Glomerular endothelial cell (primary cell): Measurements from ENCODE around the gene C1QB. TPM values are rescaled to one million over a fixed set of nuclear protein-coding genes. Genes with fewer than 3 reads are reported as not detected.

Source experiments
- DNase-seq: peaks from one replicate; pipeline ENCODE4 v3.0.0-alpha.2; 2011; ENCODE audit warnings: low read depth, low spot score; ENCODE audit errors: extremely low read depth
- total RNA-seq: library from RNA; depleted of rRNA; stranded (reverse); fragments of >200 nt; gene quantifications from 2 replicates; pipeline ENCODE4 v1.2.3, GENCODE V29; 2015

C1QB gene, protein sequence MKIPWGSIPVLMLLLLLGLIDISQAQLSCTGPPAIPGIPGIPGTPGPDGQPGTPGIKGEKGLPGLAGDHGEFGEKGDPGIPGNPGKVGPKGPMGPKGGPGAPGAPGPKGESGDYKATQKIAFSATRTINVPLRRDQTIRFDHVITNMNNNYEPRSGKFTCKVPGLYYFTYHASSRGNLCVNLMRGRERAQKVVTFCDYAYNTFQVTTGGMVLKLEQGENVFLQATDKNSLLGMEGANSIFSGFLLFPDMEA
- total RNA-seq: not detected in 2 replicates

GRCh38 chr1:22652881-22653316 lies at the start of gene C1QB:
C1QB (plus strand) TSS chr1:22653236; CDS start chr1:22659463, 6,227 bp downstream.
- no peak for DNase-seq

GRCh38 chr1:22606161-22606560 lies 46.9 kb upstream of the C1QB start:
- no peak for DNase-seq

GRCh38 chr1:22607154-22607553 lies 45.9 kb upstream of the C1QB start:
- DNase-seq: no peak

DNA sequence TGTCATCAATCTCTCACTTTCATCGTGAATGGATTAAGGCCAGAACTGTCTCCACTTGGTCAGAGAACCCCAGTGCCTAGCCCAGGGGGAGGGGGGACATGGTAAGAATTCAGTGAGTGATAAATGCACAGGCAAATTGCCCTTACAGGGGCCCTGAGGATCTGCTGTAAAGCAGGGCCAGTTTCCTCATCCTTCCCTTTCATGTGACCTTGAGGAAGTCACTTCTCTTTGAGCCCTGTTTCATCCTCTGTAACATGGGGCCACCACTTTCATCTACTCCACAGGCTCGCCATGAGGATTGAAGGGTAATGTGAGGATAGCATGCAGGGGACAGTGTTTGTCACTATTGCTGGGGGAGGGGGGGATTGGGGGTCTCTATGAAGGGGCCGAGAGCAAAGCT lies 44.7 kb upstream of the C1QB start:
- DNase-seq: no peak

DNA sequence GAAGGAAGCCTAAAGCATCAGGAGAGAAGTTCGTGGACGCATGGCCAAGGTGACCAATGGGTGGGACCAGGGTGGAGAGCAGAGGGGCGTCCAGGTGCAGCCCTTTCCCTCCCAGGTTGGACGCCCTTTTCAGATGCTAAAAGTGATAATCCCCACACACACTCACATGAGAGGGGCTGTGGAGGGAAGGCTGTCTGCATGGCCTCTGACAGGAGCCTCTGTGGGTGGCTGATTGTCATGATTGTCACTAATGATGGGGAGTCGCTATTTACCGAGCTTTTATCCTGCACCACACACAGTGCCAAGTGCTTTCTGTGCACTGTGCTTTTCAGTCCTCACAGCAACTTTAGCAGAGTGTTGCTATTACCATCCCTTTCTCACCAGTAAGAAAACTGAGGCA lies 43.7 kb upstream of the C1QB start:
- no peak for DNase-seq

DNA sequence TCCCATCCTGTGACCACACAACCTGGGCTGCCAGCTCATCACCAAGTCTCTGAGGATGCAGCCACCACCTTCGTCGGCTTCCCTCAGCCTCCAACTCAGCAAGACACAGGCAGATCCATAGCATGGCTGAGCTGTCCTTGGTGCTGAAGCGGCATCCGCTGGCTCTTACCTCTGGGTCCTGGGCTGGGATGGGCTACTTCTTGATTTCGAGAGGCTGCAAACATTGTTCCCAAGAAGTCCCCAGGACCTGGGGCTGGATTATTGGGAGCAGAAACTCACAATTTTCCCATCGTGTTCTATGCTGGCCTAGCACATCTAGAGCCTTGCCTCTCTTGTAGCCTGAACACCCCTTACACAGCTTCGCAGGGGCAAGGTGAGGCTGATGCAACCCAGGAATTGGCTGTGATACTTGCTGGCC lies 41.5 kb upstream of the C1QB start:
- DNase-seq: peak; percentile 31

GRCh38 chr1:22612671-22613571 lies 40.1 kb upstream of the C1QB start:
- DNase-seq: no peak

DNA sequence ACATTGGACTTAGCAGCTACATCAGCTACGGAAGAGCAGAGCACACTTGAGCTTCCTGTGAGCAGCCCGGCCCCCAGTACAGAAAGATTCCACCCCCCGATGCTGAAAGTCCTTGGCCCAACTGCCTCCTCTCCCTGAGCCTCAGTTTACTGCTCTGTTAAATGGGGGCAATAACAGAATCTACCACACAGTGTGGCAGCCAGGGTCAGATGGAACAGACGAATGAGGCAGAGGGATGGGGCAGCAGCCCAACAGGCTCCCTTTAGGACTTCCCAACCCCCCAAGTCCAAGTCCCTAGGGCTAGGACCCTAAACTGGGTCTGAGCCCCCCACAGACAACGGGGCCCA lies 39.5 kb upstream of the C1QB start:
- no peak for DNase-seq

GRCh38 chr1:22613951-22614350 lies 39.1 kb upstream of the C1QB start:
- DNase-seq: no peak

DNA sequence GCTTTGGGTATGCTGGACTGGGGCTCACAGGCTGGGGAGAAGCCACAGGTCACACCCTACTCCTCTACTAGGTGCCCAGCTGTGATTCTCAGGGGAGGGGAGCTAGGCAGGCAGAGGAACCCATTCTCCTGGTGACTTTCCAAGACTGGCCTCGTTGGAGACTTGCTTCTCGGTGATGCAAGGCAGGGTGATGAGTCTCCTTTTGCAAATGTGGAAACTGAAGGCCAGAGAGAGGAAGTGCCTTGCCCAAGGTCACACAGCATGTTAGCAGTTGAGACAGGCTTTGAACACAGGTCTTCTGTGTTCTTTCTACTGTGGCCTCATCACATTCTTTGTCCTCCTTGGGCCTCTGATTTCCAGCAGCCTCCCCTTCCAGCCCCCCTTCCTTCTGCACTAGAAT lies 37.1 kb upstream of the C1QB start:
- no peak for DNase-seq

- DNase-seq: no peak
Measured at GRCh38 chr1:22616571-22616970, 36.5 kb upstream of the C1QB start.

DNA sequence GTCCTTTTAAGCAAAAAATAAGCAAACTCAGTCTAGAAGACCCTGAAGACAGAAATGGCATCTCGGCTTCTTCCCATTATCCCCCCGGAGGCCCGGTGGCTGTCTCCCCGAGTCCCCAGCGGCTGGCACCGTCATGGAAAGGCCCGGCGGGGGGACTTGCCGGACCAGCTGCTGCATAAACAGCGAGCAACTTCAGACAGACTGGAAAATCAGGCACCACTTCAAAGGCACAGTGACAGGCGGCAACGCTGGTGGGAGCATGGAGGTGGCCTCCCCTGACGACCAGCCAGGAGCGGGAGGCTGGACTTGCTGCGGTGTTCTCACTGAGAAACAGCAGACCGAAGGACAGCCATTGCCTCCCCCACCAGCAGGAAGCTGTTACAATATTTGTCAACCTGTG lies 35.0 kb upstream of the C1QB start:
- DNase-seq: no peak

- no peak for DNase-seq
Measured at GRCh38 chr1:22619252-22619651, 33.8 kb upstream of the C1QB start.

DNA sequence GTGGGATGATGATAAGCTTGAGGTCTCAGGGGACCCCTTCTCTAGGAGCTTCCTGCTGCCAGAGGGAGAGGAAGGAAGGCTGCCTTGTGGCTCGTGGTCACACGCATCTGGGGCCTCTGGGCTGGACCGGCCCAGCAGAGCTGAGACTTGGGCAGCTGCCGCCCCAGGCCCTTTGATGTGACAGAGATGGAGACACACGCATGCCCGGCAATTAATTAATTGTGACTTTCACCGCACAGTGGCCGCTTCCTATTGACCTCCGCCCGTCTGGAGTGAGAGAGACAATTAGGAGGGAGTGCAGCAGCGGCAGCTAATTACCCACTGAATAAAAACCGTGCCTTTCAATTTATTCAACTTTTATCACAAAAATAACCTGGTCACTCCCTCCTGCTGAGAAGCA lies 33.2 kb upstream of the C1QB start:
- no peak for DNase-seq

DNA sequence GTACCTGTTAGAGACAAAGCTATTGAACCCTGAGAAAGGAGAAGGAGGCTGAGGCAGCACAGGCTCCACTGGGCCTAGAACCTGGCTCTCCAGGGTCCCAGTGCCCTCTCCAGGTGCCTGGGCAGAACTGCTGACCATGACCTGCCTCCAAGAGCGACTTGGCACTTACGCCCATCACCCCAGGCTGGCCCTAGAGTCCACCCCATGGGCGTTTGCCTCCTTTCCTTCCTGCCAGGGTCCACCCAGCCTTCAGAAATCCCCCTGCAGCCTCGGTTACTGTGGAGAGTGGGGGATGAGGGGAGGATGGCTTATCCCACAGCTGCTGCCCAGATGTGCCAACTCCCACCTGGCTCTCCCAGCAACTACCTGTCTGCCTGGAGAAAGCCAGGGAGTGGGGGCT lies 31.3 kb upstream of the C1QB start:
- no peak for DNase-seq

DNA sequence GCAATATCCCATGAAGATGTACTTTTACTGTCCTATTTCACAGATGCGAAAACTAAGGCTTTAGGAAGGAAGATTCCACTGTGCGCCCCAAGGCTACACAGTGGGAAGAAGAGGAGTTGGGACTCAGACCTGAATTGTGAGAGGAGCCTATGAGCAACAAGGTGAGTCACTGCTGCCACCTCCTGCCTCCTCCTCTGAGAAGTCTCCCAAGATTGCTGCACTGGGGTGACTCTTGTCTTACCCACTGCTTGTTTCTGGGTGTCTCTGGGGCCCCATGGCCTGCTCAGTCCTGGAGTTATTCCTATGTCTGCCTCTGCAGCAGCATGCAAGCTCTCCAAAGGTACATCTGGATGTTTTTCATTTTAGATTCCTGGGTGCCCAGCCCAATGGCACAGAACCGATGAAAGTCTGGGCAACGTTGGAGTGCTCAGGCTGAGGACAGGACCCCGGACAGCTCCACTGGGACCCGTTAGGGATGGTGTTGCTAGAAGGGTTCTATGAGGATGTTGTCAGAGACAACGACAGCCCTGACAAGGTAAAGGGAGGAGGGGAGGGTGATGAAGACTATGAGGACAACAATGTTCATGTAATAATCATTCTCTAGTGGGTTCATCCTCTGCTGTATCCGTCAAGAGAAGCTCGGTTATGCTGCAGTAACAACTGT lies 27.6 kb upstream of the C1QB start:
- DNase-seq: no peak

DNA sequence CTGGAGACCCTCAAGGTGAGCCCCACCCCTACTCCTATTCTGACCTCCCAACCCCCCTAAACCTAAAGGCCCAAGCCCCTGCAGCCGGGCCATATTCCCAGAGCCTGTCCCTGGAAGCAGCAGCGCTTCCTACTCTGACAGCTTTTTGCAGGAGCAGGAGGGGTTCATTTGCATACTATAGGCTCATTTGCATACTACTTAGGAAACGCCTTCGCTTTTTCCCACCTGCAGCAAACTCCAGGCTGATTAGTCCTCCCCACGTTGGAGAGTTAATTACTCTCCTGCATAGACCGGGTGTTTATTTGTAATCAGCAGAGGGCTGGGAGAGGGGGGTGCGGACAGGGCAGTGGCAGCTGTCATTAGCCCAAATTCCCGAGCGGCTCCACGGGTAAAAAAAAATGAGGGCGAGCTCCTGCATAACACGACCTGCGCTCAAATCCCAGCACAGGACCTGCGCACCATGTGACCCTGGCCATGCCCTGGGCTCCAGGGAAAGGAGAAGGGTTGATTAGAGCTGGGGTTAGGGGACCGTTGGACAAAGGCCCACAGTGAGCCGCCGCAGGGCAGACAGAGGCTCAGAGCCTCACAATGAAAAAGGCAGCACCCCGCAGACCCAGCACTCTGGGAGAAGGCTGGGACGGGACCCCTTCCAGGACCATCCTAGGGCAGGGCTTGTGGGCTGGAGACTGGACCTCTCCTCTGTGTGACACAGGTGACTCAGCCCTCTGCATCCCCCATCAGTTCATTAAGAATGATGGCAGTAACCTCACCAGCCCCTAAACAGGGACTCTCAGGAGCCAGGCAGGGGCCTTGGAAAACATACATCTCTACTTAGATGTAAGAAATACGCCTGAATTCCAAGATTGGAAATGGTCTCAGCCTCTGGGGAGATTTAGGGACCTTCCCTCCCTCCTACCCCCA lies 26.5 kb upstream of the C1QB start:
- no peak for DNase-seq

DNA sequence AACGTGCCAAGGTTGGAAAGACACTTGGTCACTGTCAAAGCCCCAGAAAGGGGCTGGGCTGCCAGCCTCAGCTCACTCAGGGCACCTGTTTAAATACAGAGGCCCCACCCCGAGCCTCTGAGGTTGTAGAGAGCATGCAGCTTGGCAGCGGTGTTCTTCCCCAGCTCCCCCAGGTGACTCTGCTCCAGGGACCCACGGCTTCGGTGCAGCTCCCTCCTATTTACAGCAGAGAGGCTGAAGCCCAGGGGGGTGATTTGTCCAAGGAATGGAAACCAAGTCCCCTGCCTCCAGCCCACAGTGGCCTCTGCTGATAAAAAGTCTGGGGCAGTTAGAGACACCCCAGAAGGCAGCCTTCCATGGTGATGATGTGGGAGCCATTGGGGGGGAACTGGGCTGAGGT lies 25.7 kb upstream of the C1QB start:
- DNase-seq: no peak

- DNase-seq: no peak
Measured at GRCh38 chr1:22628698-22629444, 24.2 kb upstream of the C1QB start.

GRCh38 chr1:22629886-22630285 lies 23.1 kb upstream of the C1QB start:
- no peak for DNase-seq
